Measurements from ENCODE around the gene GPC6.

The GPC6 gene

GRCh38 chr13:94033830-94034642, 807.4 kb downstream of the GPC6 start:
- H2BK120ac ChIP-seq (ENCODE audit: low read depth, low read length) = no peak overlapping the region
- H3K4me1 ChIP-seq (ENCODE audit: control insufficient read depth, low read depth, low read length) = peaks cover 9% of the 10 kb centered on the region
- DNase-seq = no peak
- no peaks in the 10 kb centered on the region for H3K36me3 ChIP-seq (ENCODE audit: control insufficient read depth, insufficient read depth, low read length)
- H3K9ac ChIP-seq (ENCODE audit: low read length) = no peak overlapping the region
- no peak overlapping the region for H3K27ac ChIP-seq (ENCODE audit: low read depth, low read length)
- no peak overlapping the region for H4K8ac ChIP-seq (ENCODE audit: low read depth, low read length)
- no peak overlapping the region for H2BK5ac ChIP-seq (ENCODE audit: low read length)
- H3K4me2 ChIP-seq (ENCODE audit: low read length) = no peak overlapping the region
- H4K5ac ChIP-seq (ENCODE audit: low read length) = no peak overlapping the region
- no peaks in the 10 kb centered on the region for H3K79me1 ChIP-seq (ENCODE audit: low read length)
- no peak overlapping the region for H2AK5ac ChIP-seq (ENCODE audit: low read length)
- H3K23ac ChIP-seq (ENCODE audit: low read length) = no peak overlapping the region
- H3K27me3 ChIP-seq (ENCODE audit: insufficient read depth, low read length, poor library complexity) = no peaks in the 10 kb centered on the region
- WGBS (ENCODE audit: extremely low coverage, insufficient coverage, low lambda C conversion rate) = no CpG with 5 or more reads among the region's 7 CpGs
- no peak overlapping the region for H3K4ac ChIP-seq (ENCODE audit: low read depth, low read length)
- H3K18ac ChIP-seq (ENCODE audit: low read length) = no peak overlapping the region
- H2BK15ac ChIP-seq (replicated peaks; ENCODE audit: low read depth) = no peak overlapping the region
- no peaks in the 10 kb centered on the region for H3K79me2 ChIP-seq (ENCODE audit: control insufficient read depth, insufficient read depth, low read length)
- no peak overlapping the region for H3K56ac ChIP-seq (ENCODE audit: low read length)
- no peak overlapping the region for H3K4me3 ChIP-seq (ENCODE audit: low read length)

- Histone ChIP-seq H3K79me2 (ENCODE audit: control insufficient read depth, insufficient read depth, low read length) (no peaks in the 10 kb centered on the region), H4K8ac (ENCODE audit: low read depth, low read length) (no peak overlapping the region), H3K36me3 (ENCODE audit: control insufficient read depth, insufficient read depth, low read length) (no peaks in the 10 kb centered on the region), H3K18ac (ENCODE audit: low read length) (no peak overlapping the region), H3K4me2 (ENCODE audit: low read length) (no peak overlapping the region), H3K4ac (ENCODE audit: low read depth, low read length) (no peak overlapping the region), H3K79me1 (ENCODE audit: low read length) (no peaks in the 10 kb centered on the region), H2BK15ac (replicated peaks; ENCODE audit: low read depth) (no peak overlapping the region), H2BK120ac (ENCODE audit: low read depth, low read length) (no peak overlapping the region), H3K56ac (ENCODE audit: low read length) (no peak overlapping the region), H3K4me1 (ENCODE audit: control insufficient read depth, low read depth, low read length) (peaks cover 6% of the 10 kb centered on the region), H3K27me3 (ENCODE audit: insufficient read depth, low read length, poor library complexity) (no peaks in the 10 kb centered on the region), H3K9ac (ENCODE audit: low read length) (no peak overlapping the region), H3K27ac (ENCODE audit: low read depth, low read length) (no peak overlapping the region), H2AK5ac (ENCODE audit: low read length) (no peak overlapping the region), H3K23ac (ENCODE audit: low read length) (no peak overlapping the region), H4K5ac (ENCODE audit: low read length) (no peak overlapping the region), H3K4me3 (ENCODE audit: low read length) (no peak overlapping the region), H2BK5ac (ENCODE audit: low read length) (no peak overlapping the region)
- no CpG with 5 or more reads among the region's 5 CpGs for WGBS (ENCODE audit: extremely low coverage, insufficient coverage, low lambda C conversion rate)
- DNase-seq = no peak
These were observed 823.4 kb downstream of the GPC6 start for GRCh38 chr13:94050039-94050438.

DNA sequence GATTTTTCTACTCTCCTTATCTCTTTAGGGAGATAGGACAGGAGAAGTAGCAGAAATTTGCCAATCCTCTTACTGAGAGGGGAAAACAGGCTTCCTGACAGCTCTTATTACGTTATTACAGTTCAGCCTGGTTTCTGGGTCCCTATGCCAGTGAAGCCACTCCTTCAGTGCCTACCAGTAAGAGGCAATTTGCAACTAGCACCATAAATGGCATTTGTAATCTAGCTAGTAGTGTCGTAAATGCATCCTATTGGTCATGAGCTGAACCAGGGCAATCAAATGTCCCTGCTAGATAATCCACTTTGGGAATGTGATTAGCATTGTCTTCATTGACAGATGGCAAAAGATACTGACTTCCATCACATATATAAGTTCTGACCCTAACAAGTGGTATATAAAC, 824.1 kb downstream of the GPC6 start:
- Histone ChIP-seq H3K79me2 (ENCODE audit: control insufficient read depth, insufficient read depth, low read length) (no peaks in the 10 kb centered on the region), H4K5ac (ENCODE audit: low read length) (no peak overlapping the region), H2BK15ac (replicated peaks; ENCODE audit: low read depth) (no peak overlapping the region), H3K23ac (ENCODE audit: low read length) (no peak overlapping the region), H3K4ac (ENCODE audit: low read depth, low read length) (no peak overlapping the region), H3K36me3 (ENCODE audit: control insufficient read depth, insufficient read depth, low read length) (no peaks in the 10 kb centered on the region), H3K4me2 (ENCODE audit: low read length) (no peak overlapping the region), H3K9ac (ENCODE audit: low read length) (no peak overlapping the region), H3K79me1 (ENCODE audit: low read length) (no peaks in the 10 kb centered on the region), H3K18ac (ENCODE audit: low read length) (no peak overlapping the region), H2BK5ac (ENCODE audit: low read length) (no peak overlapping the region), H3K27ac (ENCODE audit: low read depth, low read length) (no peak overlapping the region), H3K4me1 (ENCODE audit: control insufficient read depth, low read depth, low read length) (peaks cover 6% of the 10 kb centered on the region), H4K8ac (ENCODE audit: low read depth, low read length) (no peak overlapping the region), H3K56ac (ENCODE audit: low read length) (no peak overlapping the region), H2AK5ac (ENCODE audit: low read length) (no peak overlapping the region), H3K27me3 (ENCODE audit: insufficient read depth, low read length, poor library complexity) (no peaks in the 10 kb centered on the region), H2BK120ac (ENCODE audit: low read depth, low read length) (no peak overlapping the region), H3K4me3 (ENCODE audit: low read length) (no peak overlapping the region)
- peak; percentile 72 for DNase-seq
- no CpG with 5 or more reads among the region's 2 CpGs for WGBS (ENCODE audit: extremely low coverage, insufficient coverage, low lambda C conversion rate)

DNA sequence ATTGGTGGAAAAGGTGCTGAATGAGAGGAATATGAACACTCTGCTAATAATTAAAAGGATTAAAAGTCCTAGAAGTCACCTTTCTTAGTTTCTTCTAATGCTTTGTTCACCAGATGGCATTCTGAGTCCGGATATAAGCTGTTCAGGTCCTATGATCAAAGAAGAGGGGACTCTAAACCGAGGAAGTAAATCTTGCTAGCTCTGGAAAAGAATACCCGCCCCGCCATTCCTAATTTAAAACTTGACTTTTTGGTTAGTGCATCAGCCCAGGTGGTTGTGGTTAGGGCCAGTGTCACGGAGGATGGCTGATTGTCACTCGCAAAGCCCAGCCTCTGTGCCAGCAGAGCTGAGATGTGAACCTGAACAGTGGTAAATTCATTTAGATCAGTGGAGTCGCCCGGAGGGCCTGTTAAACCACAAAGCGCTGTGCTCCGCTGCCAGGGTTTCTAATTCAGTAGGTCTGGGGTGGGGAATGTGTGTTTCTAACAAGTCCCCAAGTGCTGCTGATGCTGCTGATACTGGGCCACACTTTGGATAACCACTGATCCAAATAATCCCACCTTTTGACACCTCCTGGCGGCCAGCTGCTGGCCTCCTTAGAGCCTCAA, 827.5 kb downstream of the GPC6 start:
- Histone ChIP-seq H3K18ac (ENCODE audit: low read length) (no peak overlapping the region), H3K4me2 (ENCODE audit: low read length) (no peak overlapping the region), H3K9ac (ENCODE audit: low read length) (no peak overlapping the region), H3K4me3 (ENCODE audit: low read length) (no peak overlapping the region), H3K79me2 (ENCODE audit: control insufficient read depth, insufficient read depth, low read length) (no peaks in the 10 kb centered on the region), H2BK120ac (ENCODE audit: low read depth, low read length) (no peak overlapping the region), H3K36me3 (ENCODE audit: control insufficient read depth, insufficient read depth, low read length) (no peaks in the 10 kb centered on the region), H4K5ac (ENCODE audit: low read length) (no peak overlapping the region), H3K27ac (ENCODE audit: low read depth, low read length) (no peak overlapping the region), H3K23ac (ENCODE audit: low read length) (no peak overlapping the region), H2AK5ac (ENCODE audit: low read length) (no peak overlapping the region), H3K79me1 (ENCODE audit: low read length) (no peaks in the 10 kb centered on the region), H4K8ac (ENCODE audit: low read depth, low read length) (no peak overlapping the region), H2BK5ac (ENCODE audit: low read length) (no peak overlapping the region), H3K56ac (ENCODE audit: low read length) (no peak overlapping the region), H2BK15ac (replicated peaks; ENCODE audit: low read depth) (no peak overlapping the region), H3K4ac (ENCODE audit: low read depth, low read length) (no peak overlapping the region), H3K27me3 (ENCODE audit: insufficient read depth, low read length, poor library complexity) (no peaks in the 10 kb centered on the region), H3K4me1 (ENCODE audit: control insufficient read depth, low read depth, low read length) (peaks cover 6% of the 10 kb centered on the region)
- WGBS (ENCODE audit: extremely low coverage, insufficient coverage, low lambda C conversion rate) = no CpG with 5 or more reads among the region's 11 CpGs
- DNase-seq = peak; percentile 84

DNA sequence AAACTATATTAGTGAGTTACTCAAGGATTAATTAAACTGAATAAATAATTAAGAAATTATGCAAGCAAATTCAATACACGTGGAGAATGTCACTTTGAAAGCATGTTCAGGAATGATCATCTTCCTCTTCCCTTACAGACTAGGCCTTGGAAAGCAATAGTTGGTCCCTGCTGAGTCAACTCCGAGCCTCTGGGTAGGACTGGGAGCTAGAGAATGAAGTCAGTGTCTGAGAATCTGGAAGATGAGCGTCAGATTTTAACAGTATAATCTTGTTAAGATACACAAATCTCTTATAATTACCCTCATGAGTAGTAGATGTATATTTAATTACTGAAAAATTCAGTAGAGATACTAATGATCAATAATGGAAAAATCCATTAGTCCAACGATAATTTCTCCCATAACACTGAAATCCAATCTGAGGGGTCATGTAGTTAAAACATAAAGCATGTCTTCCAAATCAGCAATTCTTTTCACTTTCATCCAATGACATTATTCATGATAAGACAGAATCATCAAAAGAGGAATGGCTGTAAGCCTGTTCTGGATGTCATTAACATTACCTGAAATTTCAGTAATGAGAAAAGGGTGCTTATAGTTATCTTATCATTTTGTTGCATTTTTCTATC, 829.9 kb downstream of the GPC6 start:
- no peak overlapping the region for H2BK5ac ChIP-seq (ENCODE audit: low read length)
- no peak overlapping the region for H4K8ac ChIP-seq (ENCODE audit: low read depth, low read length)
- no peak overlapping the region for H2BK120ac ChIP-seq (ENCODE audit: low read depth, low read length)
- WGBS (ENCODE audit: extremely low coverage, insufficient coverage, low lambda C conversion rate) = no CpG with 5 or more reads among the region's 4 CpGs
- no peak overlapping the region for H3K27ac ChIP-seq (ENCODE audit: low read depth, low read length)
- peak; percentile 59 for DNase-seq
- no peak overlapping the region for H3K18ac ChIP-seq (ENCODE audit: low read length)
- H2BK15ac ChIP-seq (replicated peaks; ENCODE audit: low read depth) = no peak overlapping the region
- no peak overlapping the region for H3K4me3 ChIP-seq (ENCODE audit: low read length)
- no peaks in the 10 kb centered on the region for H3K27me3 ChIP-seq (ENCODE audit: insufficient read depth, low read length, poor library complexity)
- H3K23ac ChIP-seq (ENCODE audit: low read length) = no peak overlapping the region
- peaks cover 2% of the 10 kb centered on the region for H3K4me1 ChIP-seq (ENCODE audit: control insufficient read depth, low read depth, low read length)
- H3K9ac ChIP-seq (ENCODE audit: low read length) = no peak overlapping the region
- no peaks in the 10 kb centered on the region for H3K79me1 ChIP-seq (ENCODE audit: low read length)
- no peak overlapping the region for H4K5ac ChIP-seq (ENCODE audit: low read length)
- H3K56ac ChIP-seq (ENCODE audit: low read length) = no peak overlapping the region
- no peaks in the 10 kb centered on the region for H3K36me3 ChIP-seq (ENCODE audit: control insufficient read depth, insufficient read depth, low read length)
- no peak overlapping the region for H3K4me2 ChIP-seq (ENCODE audit: low read length)
- no peak overlapping the region for H3K4ac ChIP-seq (ENCODE audit: low read depth, low read length)
- no peaks in the 10 kb centered on the region for H3K79me2 ChIP-seq (ENCODE audit: control insufficient read depth, insufficient read depth, low read length)
- no peak overlapping the region for H2AK5ac ChIP-seq (ENCODE audit: low read length)

Measured in mesendoderm (in vitro differentiated cells).